C4-2B (cell line): ENCODE results near the gene GPC5.
"Not testable (repeated sequence)": the region's sequence is repeated elsewhere in the genome, so short reads cannot be mapped to it uniquely, and the experiment has no call there.

ENCODE experiments used
- H3K27ac ChIP-seq: fragments of 450-650 bp; 2 replicates; pipeline ENCODE4 v1.5.1; 2017
- ZFX ChIP-seq: fragments of 450-650 bp; IDR thresholded peaks from 2 replicates; pipeline ENCODE4 v1.6.1; 2017
- TF ChIP-seq, protein P1 (sequence below): fragments of 450-650 bp; conservative IDR thresholded peaks from 2 replicates; pipeline ENCODE4 v1.5.1; 2017; ENCODE audit warnings: mild to moderate bottlenecking

The GPC5 gene

DNA sequence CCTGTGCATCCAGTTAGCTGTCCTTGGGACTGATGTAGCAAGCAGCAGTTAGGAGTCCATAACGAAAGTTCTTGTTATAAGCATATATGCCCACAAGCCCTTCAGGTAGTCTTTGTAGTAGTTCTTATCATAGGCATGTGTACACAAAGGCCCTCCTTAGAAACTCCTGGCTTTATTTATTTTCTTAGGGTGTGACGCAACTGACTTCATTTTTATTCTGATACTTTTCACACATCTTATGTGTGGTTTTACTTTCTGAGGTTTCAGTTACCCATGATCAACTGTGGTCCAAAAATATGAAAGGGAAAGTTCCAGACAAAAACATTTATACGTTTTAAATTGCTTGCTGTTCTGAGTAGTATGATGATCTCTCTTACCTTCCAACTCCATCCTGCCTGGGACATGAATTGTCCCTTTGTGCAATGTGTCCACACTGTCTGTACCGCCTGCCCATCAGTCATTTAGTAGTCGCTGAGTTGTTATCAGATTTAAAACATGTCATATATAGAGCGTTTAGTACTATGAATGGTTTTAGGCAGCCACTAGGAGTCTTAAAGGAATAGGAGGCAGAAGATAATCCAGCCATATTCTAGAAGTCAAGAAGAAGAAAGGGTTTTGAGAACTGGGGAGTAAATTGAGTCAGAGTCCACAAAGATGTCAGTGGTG, 19.4 kb downstream of the GPC5 start:
- no peak for TF ChIP-seq ZFX
- TF ChIP-seq, protein P1, sequence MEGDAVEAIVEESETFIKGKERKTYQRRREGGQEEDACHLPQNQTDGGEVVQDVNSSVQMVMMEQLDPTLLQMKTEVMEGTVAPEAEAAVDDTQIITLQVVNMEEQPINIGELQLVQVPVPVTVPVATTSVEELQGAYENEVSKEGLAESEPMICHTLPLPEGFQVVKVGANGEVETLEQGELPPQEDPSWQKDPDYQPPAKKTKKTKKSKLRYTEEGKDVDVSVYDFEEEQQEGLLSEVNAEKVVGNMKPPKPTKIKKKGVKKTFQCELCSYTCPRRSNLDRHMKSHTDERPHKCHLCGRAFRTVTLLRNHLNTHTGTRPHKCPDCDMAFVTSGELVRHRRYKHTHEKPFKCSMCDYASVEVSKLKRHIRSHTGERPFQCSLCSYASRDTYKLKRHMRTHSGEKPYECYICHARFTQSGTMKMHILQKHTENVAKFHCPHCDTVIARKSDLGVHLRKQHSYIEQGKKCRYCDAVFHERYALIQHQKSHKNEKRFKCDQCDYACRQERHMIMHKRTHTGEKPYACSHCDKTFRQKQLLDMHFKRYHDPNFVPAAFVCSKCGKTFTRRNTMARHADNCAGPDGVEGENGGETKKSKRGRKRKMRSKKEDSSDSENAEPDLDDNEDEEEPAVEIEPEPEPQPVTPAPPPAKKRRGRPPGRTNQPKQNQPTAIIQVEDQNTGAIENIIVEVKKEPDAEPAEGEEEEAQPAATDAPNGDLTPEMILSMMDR: no peak
- no peak overlapping the region for H3K27ac ChIP-seq

GRCh38 chr13:91426913-91427312, 28.5 kb downstream of the GPC5 start:
- TF ChIP-seq, protein P1: no peak
- H3K27ac ChIP-seq: no peak overlapping the region

DNA sequence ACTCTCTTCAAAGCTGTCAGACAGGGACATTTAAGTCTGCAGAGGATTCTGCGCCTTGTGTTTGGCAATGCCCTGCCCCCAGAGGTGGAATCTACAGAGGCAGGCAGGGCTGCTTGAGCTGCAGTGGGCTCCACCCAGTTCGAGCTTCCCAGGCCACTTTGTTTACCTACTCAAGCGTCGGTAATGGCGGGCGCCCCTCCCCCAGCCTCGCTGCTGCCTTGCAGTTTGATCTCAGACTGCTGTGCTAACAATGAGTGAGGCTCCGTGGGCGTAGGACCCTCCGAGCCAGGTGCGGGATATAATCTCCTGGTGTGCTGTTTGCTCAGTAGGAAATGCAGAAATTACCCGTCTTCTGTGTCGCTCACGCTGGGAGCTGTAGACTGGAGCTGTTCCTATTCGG, 40.3 kb downstream of the GPC5 start:
- not testable (repeated sequence) for H3K27ac ChIP-seq

DNA sequence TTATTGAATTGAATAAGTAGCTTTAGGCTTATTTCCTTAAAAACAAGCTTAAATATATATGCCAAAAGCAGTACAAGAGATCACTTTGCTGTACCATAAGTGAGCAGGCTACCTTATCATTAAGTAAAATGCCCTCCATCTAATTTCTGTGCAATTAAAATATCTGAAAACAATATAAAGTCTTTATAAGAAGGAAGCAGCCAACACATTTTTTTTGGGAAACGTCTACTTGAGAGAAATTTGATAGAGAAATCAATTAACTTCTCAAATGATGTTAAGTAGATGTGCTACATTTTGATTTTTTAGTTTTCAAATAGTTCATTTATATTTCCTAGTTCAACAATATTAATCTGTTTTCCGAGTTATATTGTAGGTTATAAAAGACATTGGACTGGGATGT, 52.5 kb downstream of the GPC5 start:
- H3K27ac ChIP-seq: no peak overlapping the region
- TF ChIP-seq, protein P1: no peak
- no peak for TF ChIP-seq ZFX

GRCh38 chr13:91454666-91455065, 56.2 kb downstream of the GPC5 start:
- TF ChIP-seq ZFX: no peak
- TF ChIP-seq, protein P1: no peak
- no peak overlapping the region for H3K27ac ChIP-seq

GRCh38 chr13:91456837-91457236, 58.4 kb downstream of the GPC5 start:
- no peak overlapping the region for H3K27ac ChIP-seq
- TF ChIP-seq, protein P1: no peak
- no peak for TF ChIP-seq ZFX

- no peak for TF ChIP-seq ZFX
- TF ChIP-seq, protein P1: no peak
- H3K27ac ChIP-seq: no peak overlapping the region
Measured at GRCh38 chr13:91459485-91459884, 61.1 kb downstream of the GPC5 start.

DNA sequence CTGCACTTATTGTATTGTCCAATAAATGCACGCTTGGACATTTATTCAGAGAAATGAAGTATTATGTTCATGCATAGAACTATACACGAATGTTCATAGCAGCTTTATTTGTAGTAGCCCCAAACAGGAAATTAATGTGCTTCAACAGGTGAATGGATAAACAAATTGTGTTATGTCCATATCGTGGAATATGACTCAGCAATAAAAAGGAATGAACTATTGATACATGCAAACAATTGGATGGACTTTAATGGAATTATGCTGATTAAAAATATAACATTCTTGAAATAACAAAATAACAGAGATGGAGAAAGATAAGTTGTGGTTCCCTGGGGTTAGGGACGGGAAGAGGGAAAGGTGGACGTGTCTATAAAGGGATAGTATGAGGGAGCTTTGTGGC, 65.9 kb downstream of the GPC5 start:
- no peak for TF ChIP-seq ZFX
- TF ChIP-seq, protein P1: no peak
- H3K27ac ChIP-seq: no peak overlapping the region
